ENCODE data around the gene DNAJC5.

Gene DNAJC5

GRCh38 chr20:63963784-63964301 lies 68.9 kb downstream of the DNAJC5 start:
- Histone ChIP-seq H3K27me3 (ENCODE audit: insufficient read depth, low read length) (no peaks in the 10 kb centered on the region), H3K4me3 (ENCODE audit: low read depth, low read length, poor library complexity, severe bottlenecking) (no peak overlapping the region), H3K27ac (ENCODE audit: low read depth, low read length, poor library complexity, severe bottlenecking) (no peak overlapping the region), H3K9ac (ENCODE audit: low read length) (no peak overlapping the region), H3F3A (ENCODE audit: insufficient read depth, low read length) (no peaks in the 10 kb centered on the region), H2AFZ (ENCODE audit: low read length) (no peak overlapping the region), H3K4me1 (ENCODE audit: insufficient read depth, low read length, severe bottlenecking) (peaks cover 5% of the 10 kb centered on the region), H3K36me3 (ENCODE audit: insufficient read depth, low read length) (peaks cover 74% of the 10 kb centered on the region), H3K79me2 (ENCODE audit: insufficient read depth, low read length) (no peaks in the 10 kb centered on the region), H3K9me3 (ENCODE audit: low read length) (no peaks in the 10 kb centered on the region), H4K20me1 (ENCODE audit: insufficient read depth, low read length) (no peaks in the 10 kb centered on the region), H3K4me2 (ENCODE audit: low read length) (no peak overlapping the region), H3K9me2 (ENCODE audit: low read depth, low read length) (no peaks in the 10 kb centered on the region)
- no peak for TF ChIP-seq EZH2 (IDR thresholded peaks at IDR 0.05; ENCODE audit: borderline replicate concordance, low read length)
- TF ChIP-seq, protein P1, sequence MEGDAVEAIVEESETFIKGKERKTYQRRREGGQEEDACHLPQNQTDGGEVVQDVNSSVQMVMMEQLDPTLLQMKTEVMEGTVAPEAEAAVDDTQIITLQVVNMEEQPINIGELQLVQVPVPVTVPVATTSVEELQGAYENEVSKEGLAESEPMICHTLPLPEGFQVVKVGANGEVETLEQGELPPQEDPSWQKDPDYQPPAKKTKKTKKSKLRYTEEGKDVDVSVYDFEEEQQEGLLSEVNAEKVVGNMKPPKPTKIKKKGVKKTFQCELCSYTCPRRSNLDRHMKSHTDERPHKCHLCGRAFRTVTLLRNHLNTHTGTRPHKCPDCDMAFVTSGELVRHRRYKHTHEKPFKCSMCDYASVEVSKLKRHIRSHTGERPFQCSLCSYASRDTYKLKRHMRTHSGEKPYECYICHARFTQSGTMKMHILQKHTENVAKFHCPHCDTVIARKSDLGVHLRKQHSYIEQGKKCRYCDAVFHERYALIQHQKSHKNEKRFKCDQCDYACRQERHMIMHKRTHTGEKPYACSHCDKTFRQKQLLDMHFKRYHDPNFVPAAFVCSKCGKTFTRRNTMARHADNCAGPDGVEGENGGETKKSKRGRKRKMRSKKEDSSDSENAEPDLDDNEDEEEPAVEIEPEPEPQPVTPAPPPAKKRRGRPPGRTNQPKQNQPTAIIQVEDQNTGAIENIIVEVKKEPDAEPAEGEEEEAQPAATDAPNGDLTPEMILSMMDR (IDR thresholded peaks at IDR 0.05; ENCODE audit: low read length), result no peak

DNA sequence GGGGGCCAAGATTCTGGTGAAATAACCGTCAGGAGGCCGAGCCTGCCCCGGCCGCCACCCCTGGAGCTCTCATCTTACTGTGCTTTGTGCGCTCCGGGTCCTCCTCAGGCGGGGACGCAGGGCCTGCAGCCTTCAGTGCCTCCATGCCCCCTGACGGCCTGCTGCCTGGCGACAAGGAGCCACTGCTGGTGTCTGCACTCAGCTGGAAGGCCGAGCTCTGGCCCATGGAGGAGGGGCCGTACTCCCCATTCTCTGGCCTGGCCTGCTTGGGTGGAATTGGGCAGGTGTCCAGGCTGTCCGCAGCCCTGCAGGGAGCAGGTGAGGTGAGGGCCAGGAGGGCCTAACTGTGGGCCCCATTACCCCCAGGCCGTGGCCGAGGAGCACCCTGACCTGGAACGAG lies 69.5 kb downstream of the DNAJC5 start:
- no peaks in the 10 kb centered on the region for H3K9me3 ChIP-seq (ENCODE audit: low read length)
- peaks cover 8% of the 10 kb centered on the region for H3K4me1 ChIP-seq (ENCODE audit: insufficient read depth, low read length, severe bottlenecking)
- H3K36me3 ChIP-seq (ENCODE audit: insufficient read depth, low read length), result peaks cover 68% of the 10 kb centered on the region
- TF ChIP-seq EZH2 (IDR thresholded peaks at IDR 0.05; ENCODE audit: borderline replicate concordance, low read length), result no peak
- TF ChIP-seq, protein P1 (IDR thresholded peaks at IDR 0.05; ENCODE audit: low read length), result no peak
- H3K27ac ChIP-seq (ENCODE audit: low read depth, low read length, poor library complexity, severe bottlenecking), result no peak overlapping the region
- no peak overlapping the region for H3K4me2 ChIP-seq (ENCODE audit: low read length)
- no peak overlapping the region for H3K4me3 ChIP-seq (ENCODE audit: low read depth, low read length, poor library complexity, severe bottlenecking)
- H2AFZ ChIP-seq (ENCODE audit: low read length), result no peak overlapping the region
- H3K9me2 ChIP-seq (ENCODE audit: low read depth, low read length), result no peaks in the 10 kb centered on the region
- H3K9ac ChIP-seq (ENCODE audit: low read length), result no peak overlapping the region
- H3F3A ChIP-seq (ENCODE audit: insufficient read depth, low read length), result no peaks in the 10 kb centered on the region
- H3K27me3 ChIP-seq (ENCODE audit: insufficient read depth, low read length), result no peaks in the 10 kb centered on the region
- H3K79me2 ChIP-seq (ENCODE audit: insufficient read depth, low read length), result no peaks in the 10 kb centered on the region
- no peaks in the 10 kb centered on the region for H4K20me1 ChIP-seq (ENCODE audit: insufficient read depth, low read length)

- Histone ChIP-seq H3F3A (ENCODE audit: insufficient read depth, low read length) (no peaks in the 10 kb centered on the region), H3K9ac (ENCODE audit: low read length) (no peak overlapping the region), H2AFZ (ENCODE audit: low read length) (no peak overlapping the region), H4K20me1 (ENCODE audit: insufficient read depth, low read length) (no peaks in the 10 kb centered on the region), H3K9me2 (ENCODE audit: low read depth, low read length) (no peaks in the 10 kb centered on the region), H3K36me3 (ENCODE audit: insufficient read depth, low read length) (peaks cover 58% of the 10 kb centered on the region), H3K79me2 (ENCODE audit: insufficient read depth, low read length) (no peaks in the 10 kb centered on the region), H3K9me3 (ENCODE audit: low read length) (no peaks in the 10 kb centered on the region), H3K27ac (ENCODE audit: low read depth, low read length, poor library complexity, severe bottlenecking) (no peak overlapping the region), H3K4me2 (ENCODE audit: low read length) (no peak overlapping the region), H3K4me1 (ENCODE audit: insufficient read depth, low read length, severe bottlenecking) (peaks cover 13% of the 10 kb centered on the region), H3K27me3 (ENCODE audit: insufficient read depth, low read length) (no peaks in the 10 kb centered on the region), H3K4me3 (ENCODE audit: low read depth, low read length, poor library complexity, severe bottlenecking) (no peak overlapping the region)
- TF ChIP-seq, protein P1 (IDR thresholded peaks at IDR 0.05; ENCODE audit: low read length), result no peak
- no peak for TF ChIP-seq EZH2 (IDR thresholded peaks at IDR 0.05; ENCODE audit: borderline replicate concordance, low read length)
Measured at GRCh38 chr20:63966172-63966943, 71.4 kb downstream of the DNAJC5 start.
